Ovary (tissue), 10 donors: Measurements from ENCODE around the gene TPM4. TPM values are rescaled to one million over a fixed set of nuclear protein-coding genes. Genes with fewer than 3 reads are reported as not detected.
A peak's percentile ranks its signal among the peaks of the same experiment; 100 is the strongest.
"Not testable (repeated sequence)": the region's sequence is repeated elsewhere in the genome, so short reads cannot be mapped to it uniquely, and the experiment has no call there.

ENCODE experiments used
- DNase-seq, 5 donors: peaks; one replicate each; pipeline ENCODE4 v3.0.0-alpha.2; 2019 to 2020
- H3K27ac ChIP-seq, 2 donors: fragments of 200-600 bp; one replicate each; pipeline versions ENCODE4 v1.5.1 to v1.8.0; 2019 to 2022
- H3K27me3 ChIP-seq: fragments of 200-600 bp; one replicate; pipeline ENCODE4 v1.8.0; 2022
- H3K36me3 ChIP-seq: fragments of 200-600 bp; sonication (generic); one replicate; pipeline ENCODE4 v1.5.1; 2019
- H3K4me1 ChIP-seq: one replicate; pipeline ENCODE4 v1.8.1; 2013; ENCODE audit warnings: mild to moderate bottlenecking, moderate library complexity; ENCODE audit not compliant: insufficient read depth
- H3K4me3 ChIP-seq: fragments of 200-600 bp; sonication (generic); one replicate; pipeline ENCODE4 v1.5.1; 2017
- H3K9me3 ChIP-seq, 2 donors: fragments of 200-600 bp in 1 of 2; sonication (generic) in 1 of 2; one replicate each; pipeline versions ENCODE4 v1.5.1 to v1.8.1; 2013 to 2019; ENCODE audit warnings: mild to moderate bottlenecking in 1 of 2, moderate library complexity in 1 of 2
- CTCF ChIP-seq, 3 donors: fragments of 450-650 bp in 2 of 3; fragments of 200-600 bp in 1 of 3; IDR thresholded peaks; one replicate each; pipeline versions ENCODE4 v1.5.1 to v1.8.0; 2016 to 2022; ENCODE audit warnings: antibody characterized with exemption in 3 of 3, mild to moderate bottlenecking in 1 of 3
- EP300 ChIP-seq: sonication (generic); formaldehyde crosslinking; IDR thresholded peaks from one replicate; pipeline ENCODE4 v1.6.1; 2017; ENCODE audit warnings: antibody characterized with exemption
- POLR2A ChIP-seq: fragments of 450-650 bp; IDR thresholded peaks from one replicate; pipeline ENCODE4 v1.6.1; 2017; ENCODE audit warnings: antibody characterized with exemption, mild to moderate bottlenecking, moderate library complexity
- WGBS, 3 donors: extraction: QIAGEN DNeasy Blood & Tissue Kit in 1 of 3; methylation state at CpG; one replicate each; pipeline versions ENCODE4 v1.1.5 to v1.1.7; 2013 to 2017; 5-methylcytosine and 5-hydroxymethylcytosine counted together
- intact Hi-C, 4 donors: fragments of 100-400 bp; cut with DNase I; formaldehyde crosslinking; loops; one replicate each; pipeline versions ENCODE4 v1.11.0 to v1.15.1; 2022 to 2023
- long read RNA-seq, 3 donors: library from polyadenylated mRNA in 2 of 3; unstranded in 2 of 3; transcript quantifications; one replicate each; pipeline ENCODE4 v2.0.0 and lab custom pipeline, GENCODE V29; 2021 to 2026
- polyA plus RNA-seq, 2 donors: library from polyadenylated mRNA; stranded (reverse); fragments of 200-250 nt in 1 of 2; fragments of 350-450 nt in 1 of 2; fragmentation: Illumina TruSeq in 1 of 2; extraction: RNeasy Lipid Tissue Mini Kit (QIAGEN cat#74804) in 1 of 2; gene quantifications; one replicate each; pipeline ENCODE4 v1.2.3, GENCODE V29; 2013 to 2014
- total RNA-seq, 7 donors: library from RNA; depleted of rRNA in 2 of 7; stranded (reverse); fragments of >200 nt in 2 of 7; fragmentation: NEBNext Ultra II Directional in 3 of 7; extraction: Animal tissue kit (Norgen Biotek cat#: 25700) in 3 of 7; gene quantifications; one replicate each; pipeline versions ENCODE4 v1.1.0 to v1.2.4, GENCODE V29; 2016 to 2023
- donor health status: DM: no; HTN: no; CAD: no; lungs with moderate emphysema.
- donor health status: DM: no; HTN: no; CAD: no.
- donor health status: Bipolar disorder and iron deficiency.
- donor health status: DM: yes; HTN: yes; CAD: no.
- donor health status: DM: no; HTN: no; CAD: no.
- donor health status: DM: yes; HTN: yes; CAD: no.

The TPM4 gene
- total RNA-seq (100 to 1,000 TPM; 286 to 642 (median 554) TPM), polyA plus RNA-seq (100 to 1,000 TPM; 347 to 664 TPM)
- long read RNA-seq, donor 1, transcript TPM4-213 (1 exons, 2,672 nt): minor isoform, 37 of 4,271 reads
- long read RNA-seq, donor 1, transcript TPM4-202 (9 exons, 1,417 nt): minor isoform, 271 of 4,271 reads
- long read RNA-seq, donor 1, transcript TPM4-201 (8 exons, 2,666 nt): major isoform, 3,659 of 4,271 reads
- long read RNA-seq, donor 1, partial matches to known transcripts: 80 of 4,271 reads
- long read RNA-seq, donor 1, other reads (novel, unspliced or antisense): 220 of 4,271 reads
- long read RNA-seq, donor 2, transcript TPM4-201 (8 exons, 2,666 nt): major isoform, 79 of 297 reads
- long read RNA-seq, donor 2, transcript TPM4-213 (1 exons, 2,672 nt): minor isoform, 73 of 297 reads
- long read RNA-seq, donor 2, partial matches to known transcripts: 137 of 297 reads
- long read RNA-seq, donor 2, other reads (novel, unspliced or antisense): 7 of 297 reads
- long read RNA-seq, donor 3, transcript TPM4-202 (9 exons, 1,417 nt): minor isoform, 32 of 1,533 reads
- long read RNA-seq, donor 3, transcript TPM4-213 (1 exons, 2,672 nt): minor isoform, 54 of 1,533 reads
- long read RNA-seq, donor 3, transcript TPM4-201 (8 exons, 2,666 nt): major isoform, 1,265 of 1,533 reads
- long read RNA-seq, donor 3, partial matches to known transcripts: 37 of 1,533 reads
- long read RNA-seq, donor 3, other reads (novel, unspliced or antisense): 144 of 1,533 reads

- no peaks in the 10 kb centered on the region for H3K36me3 ChIP-seq
- H3K27ac ChIP-seq: peak within 1 kb of the TSS; percentile 98 to 100
- H3K27me3 ChIP-seq: no peaks in the 10 kb centered on the region
- peak; percentile 91 for TF ChIP-seq EP300
- peak in 1 of 3 donors; percentile 24 for TF ChIP-seq CTCF (IDR thresholded peaks at IDR 0.05)
- peak; percentile 85 for TF ChIP-seq POLR2A
- WGBS, 3 donors: 1% methylated on average over 74 to 101 of the region's 101 CpGs
- no peaks in the 10 kb centered on the region for H3K9me3 ChIP-seq
- H3K4me1 ChIP-seq: peaks cover 13% of the 10 kb centered on the region
- intact Hi-C loops: loop anchor here in 1 of 4 donors (5.0 kb wide), 1 partner anchor 36 kb away; the partner anchor contains the start of gene RAB8A
- peak; percentile 96 to 97 (median 96) for DNase-seq
- H3K4me3 ChIP-seq: peak within 1 kb of the TSS; percentile 54
These were observed at the start of gene TPM4 for GRCh38 chr19:16076154-16076957. TPM4 (plus strand) TSS chr19:16076495; CDS start chr19:16076566, 71 bp downstream.

- no peak overlapping the region for H3K27ac ChIP-seq
- no peak overlapping the region for H3K4me3 ChIP-seq
- no peaks in the 10 kb centered on the region for H3K36me3 ChIP-seq
- intact Hi-C loops: no loop called here
- TF ChIP-seq EP300 (no peak), CTCF (IDR thresholded peaks at IDR 0.05) (no peak), POLR2A (no peak)
- no peaks in the 10 kb centered on the region for H3K27me3 ChIP-seq
- no peaks in the 10 kb centered on the region for H3K4me1 ChIP-seq
- DNase-seq: no peak
- H3K9me3 ChIP-seq: no peaks in the 10 kb centered on the region
- WGBS, 3 donors: 23 to 36% (median 32%) methylated on average over 7 of the region's 7 CpGs
These were observed 49.5 kb upstream of the TPM4 start for GRCh38 chr19:16026756-16027155.

- WGBS, 3 donors: 49 to 52% (median 50%) methylated on average over 6 of the region's 6 CpGs
- no peak overlapping the region for H3K27ac ChIP-seq
- TF ChIP-seq POLR2A (no peak), EP300 (no peak), CTCF (IDR thresholded peaks at IDR 0.05) (no peak)
- H3K36me3 ChIP-seq: no peaks in the 10 kb centered on the region
- H3K4me1 ChIP-seq: no peaks in the 10 kb centered on the region
- no peaks in the 10 kb centered on the region for H3K27me3 ChIP-seq
- no peak for DNase-seq
- H3K9me3 ChIP-seq: no peaks in the 10 kb centered on the region
- no peak overlapping the region for H3K4me3 ChIP-seq
- intact Hi-C loops: no loop called here
These were observed 48.8 kb upstream of the TPM4 start for GRCh38 chr19:16027528-16027927.

- H3K27me3 ChIP-seq, H3K27ac ChIP-seq, H3K36me3 ChIP-seq, DNase-seq, H3K9me3 ChIP-seq, H3K4me1 ChIP-seq, H3K4me3 ChIP-seq: not testable (repeated sequence)
- intact Hi-C loops: loop anchor here in 1 of 4 donors (10.0 kb wide), 1 partner anchor 405 kb away; no protein-coding TSS in a partner anchor
- 79 to 89% (median 83%) methylated on average over 12 of the region's 12 CpGs for WGBS, 3 donors
These were observed 46.1 kb upstream of the TPM4 start for GRCh38 chr19:16030155-16030554.
